ENCODE measurements around the gene IFNB1.

GRCh38 chr9:21043841-21044240 lies 33.9 kb downstream of the IFNB1 start:
- TF ChIP-seq CTCF (IDR thresholded peaks at IDR 0.05) (no peak), POLR2A (IDR thresholded peaks at IDR 0.05; ENCODE audit: low read depth) (no peak), POLR2AphosphoS5 (IDR thresholded peaks at IDR 0.05) (no peak), EP300 (IDR thresholded peaks at IDR 0.05) (no peak)

All from esophagus muscularis mucosa (tissue), 4 donors.